Common myeloid progenitor, CD34-positive (primary cell): ENCODE data around the gene PDE11A.

Experiments
- CTCF ChIA-PET: fragments of 350-600 bp; sonication (Branson Sonifier 250); formaldehyde crosslinking; loops from one replicate; lab custom pipeline; 2021; ENCODE audit warnings: antibody characterized with exemption; lab: Charles Lee
- POLR2A ChIA-PET: fragments of 350-600 bp; sonication (Branson Sonifier 250); formaldehyde crosslinking; loops from one replicate; lab custom pipeline; 2021; ENCODE audit warnings: antibody characterized with exemption; lab: Charles Lee
- DNase-seq, 3 donors: peaks; one replicate each; pipeline versions ENCODE4 v3.0.0 to v3.0.0-alpha.2; 2013
- H3K27ac ChIP-seq, 2 experiments: 1 replicate in 1 of 2; 2 replicates in 1 of 2; pipeline ENCODE4 v1.7.0; 2013; ENCODE audit warnings: inconsistent platforms in 2 of 2, low read length in 2 of 2, mild to moderate bottlenecking in 2 of 2, low read depth in 1 of 2, moderate library complexity in 1 of 2; ENCODE audit not compliant: severe bottlenecking in 2 of 2, insufficient read depth in 1 of 2, poor library complexity in 1 of 2
- H3K27me3 ChIP-seq, 5 experiments: replicated peaks in 2 of 5; 1 replicate in 3 of 5; 2 replicates in 2 of 5; pipeline versions ENCODE4 v1.6.1 to v1.7.0; 2013; ENCODE audit warnings: low read length in 4 of 5, mild to moderate bottlenecking in 2 of 5, moderate library complexity in 2 of 5, inconsistent platforms in 1 of 5; ENCODE audit not compliant: insufficient read depth in 5 of 5, control insufficient read depth in 4 of 5
- H3K36me3 ChIP-seq, 4 experiments: 1 replicate in 2 of 4; 2 replicates in 2 of 4; pipeline versions ENCODE4 v1.6.1 to v1.7.0; 2013; ENCODE audit warnings: low read length in 3 of 4, control low read depth in 1 of 4, mild to moderate bottlenecking in 1 of 4; ENCODE audit not compliant: control insufficient read depth in 4 of 4, insufficient read depth in 4 of 4
- H3K4me1 ChIP-seq, 4 experiments: 1 replicate in 3 of 4; 2 replicates in 1 of 4; pipeline versions ENCODE4 v1.6.1 to v1.7.1; 2013; ENCODE audit warnings: low read length in 3 of 4, mild to moderate bottlenecking in 3 of 4, control low read depth in 1 of 4, inconsistent platforms in 1 of 4, moderate library complexity in 1 of 4; ENCODE audit not compliant: control insufficient read depth in 4 of 4, insufficient read depth in 4 of 4; ENCODE audit errors: control extremely low read depth in 1 of 4
- H3K4me3 ChIP-seq, 7 experiments: 1 replicate in 4 of 7; 2 replicates in 3 of 7; pipeline versions ENCODE4 v1.5.1 to v1.7.0; 2013; ENCODE audit warnings: mild to moderate bottlenecking in 7 of 7, low read length in 6 of 7, moderate library complexity in 6 of 7, inconsistent platforms in 2 of 7, low read depth in 2 of 7, control low read depth in 1 of 7; ENCODE audit not compliant: insufficient read depth in 4 of 7, control insufficient read depth in 1 of 7; ENCODE audit errors: extremely low read depth in 1 of 7
- H3K9me3 ChIP-seq, 5 experiments: 1 replicate in 4 of 5; 2 replicates in 1 of 5; pipeline versions ENCODE4 v1.6.1 to v1.7.1; 2013; ENCODE audit warnings: low read length in 4 of 5, mild to moderate bottlenecking in 2 of 5, inconsistent platforms in 1 of 5, low read depth in 1 of 5, moderate library complexity in 1 of 5; ENCODE audit not compliant: control insufficient read depth in 4 of 5, insufficient read depth in 2 of 5; ENCODE audit errors: control extremely low read depth in 1 of 5
- WGBS: methylation state at CpG from one replicate; pipeline ENCODE4 v1.1.5; 2013; ENCODE audit not compliant: insufficient coverage; 5-methylcytosine and 5-hydroxymethylcytosine counted together

PDE11A gene

GRCh38 chr2:177902395-177903163, 170.0 kb downstream of the PDE11A start:
- Histone ChIP-seq H3K4me1 (peaks cover 1 to 17% (median 3%) of the 10 kb centered on the region in 4 experiments), H3K4me3 (no peak overlapping the region), H3K36me3 (no peaks in the 10 kb centered on the region), H3K27me3 (no peaks in the 10 kb centered on the region), H3K27ac (no peak overlapping the region), H3K9me3 (no peaks in the 10 kb centered on the region)
- WGBS: 94% methylated on average over 2 of the region's 2 CpGs
- CTCF ChIA-PET: interaction anchor here (0.8 kb wide), 1 partner anchor 82 kb away, joined by 3 read pairs; no protein-coding TSS in a partner anchor
- POLR2A ChIA-PET: no interaction called here
- no peak for DNase-seq

GRCh38 chr2:177900082-177900481, 172.5 kb downstream of the PDE11A start:
- POLR2A ChIA-PET: no interaction called here
- H3K9me3 ChIP-seq: no peaks in the 10 kb centered on the region
- H3K27ac ChIP-seq: no peak overlapping the region
- no peaks in the 10 kb centered on the region for H3K27me3 ChIP-seq
- H3K4me1 ChIP-seq: no peaks in the 10 kb centered on the region
- no peak overlapping the region for H3K4me3 ChIP-seq
- no peak for DNase-seq
- H3K36me3 ChIP-seq: no peaks in the 10 kb centered on the region
- CTCF ChIA-PET: no interaction called here

- H3K36me3 ChIP-seq: no peaks in the 10 kb centered on the region
- H3K4me1 ChIP-seq: peaks cover 0 to 4% (median 0%) of the 10 kb centered on the region in 4 experiments
- ChIA-PET CTCF (interaction anchor here (0.9 kb wide), 1 partner anchor 9 kb away, joined by 4 read pairs; no protein-coding TSS in a partner anchor), POLR2A (no interaction called here)
- no peak overlapping the region for H3K4me3 ChIP-seq
- no peaks in the 10 kb centered on the region for H3K27me3 ChIP-seq
- peaks cover 0 to 6% (median 1%) of the 10 kb centered on the region in 5 experiments for H3K9me3 ChIP-seq
- WGBS: 75% methylated on average over 4 of the region's 5 CpGs
- DNase-seq: no peak
- H3K27ac ChIP-seq: no peak overlapping the region
Observed at GRCh38 chr2:177897278-177897677, 175.3 kb downstream of the PDE11A start.

- Histone ChIP-seq H3K27ac (no peak overlapping the region), H3K9me3 (peaks cover 0 to 6% (median 1%) of the 10 kb centered on the region in 5 experiments), H3K4me3 (no peak overlapping the region), H3K4me1 (peaks cover 0 to 4% (median 0%) of the 10 kb centered on the region in 4 experiments), H3K36me3 (no peaks in the 10 kb centered on the region), H3K27me3 (no peaks in the 10 kb centered on the region)
- WGBS: no CpG with 5 or more reads among the region's 3 CpGs
- ChIA-PET CTCF (no interaction called here), POLR2A (no interaction called here)
- no peak for DNase-seq
Observed at GRCh38 chr2:177896587-177896986, 176.0 kb downstream of the PDE11A start.

GRCh38 chr2:177894546-177894945, 178.0 kb downstream of the PDE11A start:
- ChIA-PET CTCF (no interaction called here), POLR2A (no interaction called here)
- DNase-seq: no peak
- H3K9me3 ChIP-seq: peaks cover 0 to 6% (median 1%) of the 10 kb centered on the region in 5 experiments
- WGBS: 98% methylated on average over 4 of the region's 4 CpGs
- no peak overlapping the region for H3K27ac ChIP-seq
- no peaks in the 10 kb centered on the region for H3K27me3 ChIP-seq
- H3K4me3 ChIP-seq: peak overlapping the region in 1 of 7 experiments; percentile 12
- no peaks in the 10 kb centered on the region for H3K36me3 ChIP-seq
- H3K4me1 ChIP-seq: peaks cover 0 to 4% (median 0%) of the 10 kb centered on the region in 4 experiments

- DNase-seq: peak; percentile 31 to 62 (median 53)
- Histone ChIP-seq H3K4me1 (peaks cover 0 to 4% (median 0%) of the 10 kb centered on the region in 4 experiments), H3K36me3 (no peaks in the 10 kb centered on the region), H3K27ac (no peak overlapping the region), H3K4me3 (peak overlapping the region in 1 of 7 experiments; percentile 12), H3K27me3 (no peaks in the 10 kb centered on the region), H3K9me3 (peaks cover 0 to 6% (median 1%) of the 10 kb centered on the region in 5 experiments)
- POLR2A ChIA-PET: no interaction called here
- CTCF ChIA-PET: no interaction called here
Observed at GRCh38 chr2:177893880-177894279, 178.7 kb downstream of the PDE11A start.

GRCh38 chr2:177891533-177891932, 181.0 kb downstream of the PDE11A start:
- H3K4me3 ChIP-seq: no peak overlapping the region
- CTCF ChIA-PET: no interaction called here
- peaks cover 0 to 6% (median 1%) of the 10 kb centered on the region in 5 experiments for H3K9me3 ChIP-seq
- WGBS: no CpG with 5 or more reads among the region's 1 CpG
- no peaks in the 10 kb centered on the region for H3K36me3 ChIP-seq
- peaks cover 0 to 4% (median 0%) of the 10 kb centered on the region in 4 experiments for H3K4me1 ChIP-seq
- no peak overlapping the region for H3K27ac ChIP-seq
- H3K27me3 ChIP-seq: no peaks in the 10 kb centered on the region
- POLR2A ChIA-PET: no interaction called here
- DNase-seq: no peak
